Parathyroid adenoma (tissue), 2 donors: ENCODE measurements around the gene SEMA4C.

Experiments used
- H2AFZ ChIP-seq: fragments of 300-600 bp; sonication (generic); one replicate; pipeline ENCODE4 v1.7.0; 2017; ENCODE audit warnings: antibody characterized with exemption, mild to moderate bottlenecking
- H3K27ac ChIP-seq: fragments of 300-600 bp; sonication (generic); one replicate; pipeline ENCODE4 v1.7.0; 2017
- H3K27me3 ChIP-seq: fragments of 300-600 bp; sonication (generic); one replicate; pipeline ENCODE4 v1.7.0; 2017; ENCODE audit warnings: low read length; ENCODE audit not compliant: control insufficient read depth, insufficient read depth
- H3K36me3 ChIP-seq: fragments of 300-600 bp; sonication (generic); one replicate; pipeline ENCODE4 v1.7.0; 2017; ENCODE audit warnings: low read length; ENCODE audit not compliant: control insufficient read depth, insufficient read depth
- H3K4me1 ChIP-seq: fragments of 300-600 bp; sonication (generic); one replicate; pipeline ENCODE4 v1.7.0; 2017; ENCODE audit warnings: control low read depth
- H3K4me2 ChIP-seq: fragments of 300-600 bp; sonication (generic); one replicate; pipeline ENCODE4 v1.7.0; 2017; ENCODE audit warnings: low read length
- H3K4me3 ChIP-seq: fragments of 300-600 bp; sonication (generic); one replicate; pipeline ENCODE4 v1.7.0; 2017; ENCODE audit warnings: low read depth, low read length
- H3K79me2 ChIP-seq: fragments of 300-600 bp; sonication (generic); one replicate; pipeline ENCODE4 v1.7.0; 2017; ENCODE audit warnings: control low read depth
- H3K9ac ChIP-seq: fragments of 300-600 bp; sonication (generic); one replicate; pipeline ENCODE4 v1.7.0; 2017; ENCODE audit warnings: mild to moderate bottlenecking
- H3K9me3 ChIP-seq: fragments of 300-600 bp; sonication (generic); one replicate; pipeline ENCODE4 v1.7.0; 2017; ENCODE audit warnings: low read length; ENCODE audit not compliant: control insufficient read depth
- CTCF ChIP-seq: fragments of 300-600 bp; sonication (generic); IDR thresholded peaks from one replicate; pipeline ENCODE4 v1.7.0; 2017; ENCODE audit warnings: antibody characterized with exemption, mild to moderate bottlenecking
- donor health status: primary hyperparathyroidism.

SEMA4C gene

GRCh38 chr2:96916156-96916630 lies 46.3 kb upstream of the SEMA4C start:
- H3K4me3 ChIP-seq: no peak overlapping the region

GRCh38 chr2:96914332-96914731 lies 44.5 kb upstream of the SEMA4C start:
- no peaks in the 10 kb centered on the region for H3K79me2 ChIP-seq
- TF ChIP-seq CTCF: no peak
- no peaks in the 10 kb centered on the region for H3K9me3 ChIP-seq
- no peaks in the 10 kb centered on the region for H3K36me3 ChIP-seq
- H3K4me3 ChIP-seq: no peak overlapping the region
- no peak overlapping the region for H3K27ac ChIP-seq
- H3K4me2 ChIP-seq: no peak overlapping the region
- H3K27me3 ChIP-seq: no peaks in the 10 kb centered on the region
- no peaks in the 10 kb centered on the region for H3K4me1 ChIP-seq
- no peak overlapping the region for H3K9ac ChIP-seq
- no peak overlapping the region for H2AFZ ChIP-seq

More at GRCh38 chr2:96916156-96916630, 46.3 kb upstream of the SEMA4C start:
- Histone ChIP-seq H3K9me3 (no peaks in the 10 kb centered on the region), H3K9ac (no peak overlapping the region), H3K79me2 (no peaks in the 10 kb centered on the region), H3K4me2 (peak overlapping the region; percentile 7), H3K27ac (no peak overlapping the region), H3K4me1 (no peaks in the 10 kb centered on the region), H2AFZ (no peak overlapping the region), H3K36me3 (no peaks in the 10 kb centered on the region), H3K27me3 (no peaks in the 10 kb centered on the region)
- TF ChIP-seq CTCF: no peak

GRCh38 chr2:96913398-96914202 lies 43.7 kb upstream of the SEMA4C start:
- H3K4me1 ChIP-seq: no peaks in the 10 kb centered on the region
- no peaks in the 10 kb centered on the region for H3K79me2 ChIP-seq
- no peak overlapping the region for H2AFZ ChIP-seq
- TF ChIP-seq CTCF: no peak
- H3K27me3 ChIP-seq: no peaks in the 10 kb centered on the region
- H3K9ac ChIP-seq: no peak overlapping the region
- no peak overlapping the region for H3K4me2 ChIP-seq
- no peak overlapping the region for H3K27ac ChIP-seq
- no peaks in the 10 kb centered on the region for H3K9me3 ChIP-seq
- no peaks in the 10 kb centered on the region for H3K36me3 ChIP-seq
- no peak overlapping the region for H3K4me3 ChIP-seq

GRCh38 chr2:96913117-96913397 lies 43.2 kb upstream of the SEMA4C start:
- Histone ChIP-seq H3K4me3 (no peak overlapping the region), H3K79me2 (no peaks in the 10 kb centered on the region), H2AFZ (no peak overlapping the region), H3K27ac (no peak overlapping the region), H3K36me3 (no peaks in the 10 kb centered on the region), H3K4me1 (no peaks in the 10 kb centered on the region), H3K4me2 (no peak overlapping the region), H3K9me3 (no peaks in the 10 kb centered on the region), H3K27me3 (no peaks in the 10 kb centered on the region), H3K9ac (no peak overlapping the region)
- no peak for TF ChIP-seq CTCF
